ENCODE results near the gene C4orf50.

GRCh38 chr4:5933996-5934831 is 84.0 kb downstream of the C4orf50 start:
- TF ChIP-seq SIN3A (IDR thresholded peaks at IDR 0.05; ENCODE audit: borderline replicate concordance, insufficient read depth, low read length) (no peak), TAF1 (IDR thresholded peaks at IDR 0.05; ENCODE audit: borderline replicate concordance, insufficient read depth, low read length) (no peak), POLR2AphosphoS5 (IDR thresholded peaks at IDR 0.05; ENCODE audit: low read depth, low read length) (no peak), FOXP2 (optimal IDR thresholded peaks at IDR 0.05; ENCODE audit: borderline replicate concordance, extremely low read depth, extremely low read length, insufficient read depth) (no peak)
- TF ChIP-seq, protein P1, sequence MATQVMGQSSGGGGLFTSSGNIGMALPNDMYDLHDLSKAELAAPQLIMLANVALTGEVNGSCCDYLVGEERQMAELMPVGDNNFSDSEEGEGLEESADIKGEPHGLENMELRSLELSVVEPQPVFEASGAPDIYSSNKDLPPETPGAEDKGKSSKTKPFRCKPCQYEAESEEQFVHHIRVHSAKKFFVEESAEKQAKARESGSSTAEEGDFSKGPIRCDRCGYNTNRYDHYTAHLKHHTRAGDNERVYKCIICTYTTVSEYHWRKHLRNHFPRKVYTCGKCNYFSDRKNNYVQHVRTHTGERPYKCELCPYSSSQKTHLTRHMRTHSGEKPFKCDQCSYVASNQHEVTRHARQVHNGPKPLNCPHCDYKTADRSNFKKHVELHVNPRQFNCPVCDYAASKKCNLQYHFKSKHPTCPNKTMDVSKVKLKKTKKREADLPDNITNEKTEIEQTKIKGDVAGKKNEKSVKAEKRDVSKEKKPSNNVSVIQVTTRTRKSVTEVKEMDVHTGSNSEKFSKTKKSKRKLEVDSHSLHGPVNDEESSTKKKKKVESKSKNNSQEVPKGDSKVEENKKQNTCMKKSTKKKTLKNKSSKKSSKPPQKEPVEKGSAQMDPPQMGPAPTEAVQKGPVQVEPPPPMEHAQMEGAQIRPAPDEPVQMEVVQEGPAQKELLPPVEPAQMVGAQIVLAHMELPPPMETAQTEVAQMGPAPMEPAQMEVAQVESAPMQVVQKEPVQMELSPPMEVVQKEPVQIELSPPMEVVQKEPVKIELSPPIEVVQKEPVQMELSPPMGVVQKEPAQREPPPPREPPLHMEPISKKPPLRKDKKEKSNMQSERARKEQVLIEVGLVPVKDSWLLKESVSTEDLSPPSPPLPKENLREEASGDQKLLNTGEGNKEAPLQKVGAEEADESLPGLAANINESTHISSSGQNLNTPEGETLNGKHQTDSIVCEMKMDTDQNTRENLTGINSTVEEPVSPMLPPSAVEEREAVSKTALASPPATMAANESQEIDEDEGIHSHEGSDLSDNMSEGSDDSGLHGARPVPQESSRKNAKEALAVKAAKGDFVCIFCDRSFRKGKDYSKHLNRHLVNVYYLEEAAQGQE (IDR thresholded peaks at IDR 0.05; ENCODE audit: insufficient read depth in 1 of 2, low read depth in 2 of 2, low read length in 2 of 2), result no peak

All from PFSK-1 (cell line).